Parathyroid adenoma (tissue), 2 donors: ENCODE results near the gene SORCS2.

Experiments used
- H2AFZ ChIP-seq: fragments of 300-600 bp; sonication (generic); one replicate; pipeline ENCODE4 v1.7.0; 2017; ENCODE audit warnings: antibody characterized with exemption, mild to moderate bottlenecking
- H3K27ac ChIP-seq: fragments of 300-600 bp; sonication (generic); one replicate; pipeline ENCODE4 v1.7.0; 2017
- H3K27me3 ChIP-seq: fragments of 300-600 bp; sonication (generic); one replicate; pipeline ENCODE4 v1.7.0; 2017; ENCODE audit warnings: low read length; ENCODE audit not compliant: control insufficient read depth, insufficient read depth
- H3K36me3 ChIP-seq: fragments of 300-600 bp; sonication (generic); one replicate; pipeline ENCODE4 v1.7.0; 2017; ENCODE audit warnings: low read length; ENCODE audit not compliant: control insufficient read depth, insufficient read depth
- H3K4me1 ChIP-seq: fragments of 300-600 bp; sonication (generic); one replicate; pipeline ENCODE4 v1.7.0; 2017; ENCODE audit warnings: control low read depth
- H3K4me2 ChIP-seq: fragments of 300-600 bp; sonication (generic); one replicate; pipeline ENCODE4 v1.7.0; 2017; ENCODE audit warnings: low read length
- H3K4me3 ChIP-seq: fragments of 300-600 bp; sonication (generic); one replicate; pipeline ENCODE4 v1.7.0; 2017; ENCODE audit warnings: low read depth, low read length
- H3K79me2 ChIP-seq: fragments of 300-600 bp; sonication (generic); one replicate; pipeline ENCODE4 v1.7.0; 2017; ENCODE audit warnings: control low read depth
- H3K9ac ChIP-seq: fragments of 300-600 bp; sonication (generic); one replicate; pipeline ENCODE4 v1.7.0; 2017; ENCODE audit warnings: mild to moderate bottlenecking
- H3K9me3 ChIP-seq: fragments of 300-600 bp; sonication (generic); one replicate; pipeline ENCODE4 v1.7.0; 2017; ENCODE audit warnings: low read length; ENCODE audit not compliant: control insufficient read depth
- TF ChIP-seq, protein P1 (sequence below): fragments of 300-600 bp; sonication (generic); IDR thresholded peaks from one replicate; pipeline ENCODE4 v1.7.0; 2017; ENCODE audit warnings: antibody characterized with exemption, mild to moderate bottlenecking
- donor health status: primary hyperparathyroidism.

Gene SORCS2

DNA sequence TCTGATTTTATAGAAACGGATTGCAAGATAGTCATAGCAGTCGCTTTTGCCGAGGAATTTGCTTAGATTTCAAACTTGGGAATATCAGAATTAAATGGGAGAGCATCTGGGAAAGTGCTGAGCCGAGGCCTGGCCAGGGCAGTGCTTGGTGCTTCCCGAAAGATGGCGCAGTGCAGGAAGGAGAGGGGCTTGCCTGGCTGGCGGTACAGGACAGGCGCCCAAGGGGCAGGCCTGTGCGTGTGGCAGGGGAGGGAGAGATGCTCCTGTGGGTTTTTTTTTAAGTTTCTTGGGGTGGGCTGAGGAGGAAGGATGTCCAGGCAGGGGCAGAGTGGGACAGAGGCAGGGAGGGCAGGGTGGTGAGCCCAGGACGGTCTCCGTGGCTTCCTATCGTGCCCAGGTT lies 506.2 kb downstream of the SORCS2 start:
- no peak overlapping the region for H3K4me3 ChIP-seq
- H3K27ac ChIP-seq: no peak overlapping the region
- H3K79me2 ChIP-seq: no peaks in the 10 kb centered on the region
- H3K9ac ChIP-seq: no peak overlapping the region
- no peaks in the 10 kb centered on the region for H3K4me1 ChIP-seq
- TF ChIP-seq, protein P1, sequence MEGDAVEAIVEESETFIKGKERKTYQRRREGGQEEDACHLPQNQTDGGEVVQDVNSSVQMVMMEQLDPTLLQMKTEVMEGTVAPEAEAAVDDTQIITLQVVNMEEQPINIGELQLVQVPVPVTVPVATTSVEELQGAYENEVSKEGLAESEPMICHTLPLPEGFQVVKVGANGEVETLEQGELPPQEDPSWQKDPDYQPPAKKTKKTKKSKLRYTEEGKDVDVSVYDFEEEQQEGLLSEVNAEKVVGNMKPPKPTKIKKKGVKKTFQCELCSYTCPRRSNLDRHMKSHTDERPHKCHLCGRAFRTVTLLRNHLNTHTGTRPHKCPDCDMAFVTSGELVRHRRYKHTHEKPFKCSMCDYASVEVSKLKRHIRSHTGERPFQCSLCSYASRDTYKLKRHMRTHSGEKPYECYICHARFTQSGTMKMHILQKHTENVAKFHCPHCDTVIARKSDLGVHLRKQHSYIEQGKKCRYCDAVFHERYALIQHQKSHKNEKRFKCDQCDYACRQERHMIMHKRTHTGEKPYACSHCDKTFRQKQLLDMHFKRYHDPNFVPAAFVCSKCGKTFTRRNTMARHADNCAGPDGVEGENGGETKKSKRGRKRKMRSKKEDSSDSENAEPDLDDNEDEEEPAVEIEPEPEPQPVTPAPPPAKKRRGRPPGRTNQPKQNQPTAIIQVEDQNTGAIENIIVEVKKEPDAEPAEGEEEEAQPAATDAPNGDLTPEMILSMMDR: no peak
- no peaks in the 10 kb centered on the region for H3K36me3 ChIP-seq
- H3K9me3 ChIP-seq: no peaks in the 10 kb centered on the region
- no peak overlapping the region for H3K4me2 ChIP-seq
- H3K27me3 ChIP-seq: no peaks in the 10 kb centered on the region
- H2AFZ ChIP-seq: no peak overlapping the region

DNA sequence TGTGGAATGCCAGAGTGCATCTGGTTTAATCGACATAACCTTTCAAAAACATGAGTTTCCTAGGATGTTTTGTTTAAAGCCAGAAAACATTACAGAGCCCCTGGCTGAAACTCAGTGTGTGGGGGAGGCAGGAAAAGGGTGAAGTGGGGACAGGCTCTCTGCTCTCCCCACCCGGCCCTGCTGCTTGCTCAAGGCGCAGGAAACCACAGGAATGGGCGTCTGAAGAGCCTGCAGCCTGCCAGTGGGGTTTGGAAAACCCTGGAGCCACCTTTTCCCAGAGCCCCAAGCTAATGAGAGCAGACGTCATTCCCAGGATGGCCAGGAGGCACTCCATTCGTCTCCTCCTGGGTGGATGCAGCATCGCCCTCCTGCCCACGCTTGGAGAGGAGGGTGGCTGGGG lies 506.7 kb downstream of the SORCS2 start:
- TF ChIP-seq, protein P1: no peak
- no peaks in the 10 kb centered on the region for H3K27me3 ChIP-seq
- H3K9ac ChIP-seq: no peak overlapping the region
- H2AFZ ChIP-seq: no peak overlapping the region
- no peaks in the 10 kb centered on the region for H3K4me1 ChIP-seq
- no peak overlapping the region for H3K4me3 ChIP-seq
- no peaks in the 10 kb centered on the region for H3K79me2 ChIP-seq
- H3K36me3 ChIP-seq: no peaks in the 10 kb centered on the region
- no peaks in the 10 kb centered on the region for H3K9me3 ChIP-seq
- no peak overlapping the region for H3K4me2 ChIP-seq
- no peak overlapping the region for H3K27ac ChIP-seq

DNA sequence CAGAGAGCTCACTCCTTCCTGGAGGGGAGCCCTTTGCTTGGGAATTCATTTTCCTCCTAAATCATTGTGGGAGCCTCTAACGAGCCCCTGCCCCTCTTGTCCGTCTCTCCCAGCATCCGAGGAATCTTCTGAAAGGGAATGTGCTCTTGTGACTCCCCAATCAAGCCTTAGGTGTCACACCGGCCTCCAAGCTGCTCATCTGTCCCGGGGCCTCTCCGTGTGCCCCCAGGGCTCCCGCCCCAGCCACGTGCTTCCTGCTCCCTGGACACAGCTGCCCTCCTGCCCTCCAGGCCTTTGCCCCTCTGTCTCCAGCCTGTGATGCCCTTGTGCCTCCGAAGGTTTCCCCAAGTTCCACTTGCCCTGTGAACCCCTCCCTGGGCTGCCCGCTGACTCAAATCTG lies 507.5 kb downstream of the SORCS2 start:
- Histone ChIP-seq H3K4me1 (no peaks in the 10 kb centered on the region), H3K36me3 (no peaks in the 10 kb centered on the region), H3K4me3 (no peak overlapping the region), H3K27me3 (no peaks in the 10 kb centered on the region), H2AFZ (no peak overlapping the region), H3K27ac (no peak overlapping the region), H3K9me3 (no peaks in the 10 kb centered on the region), H3K79me2 (no peaks in the 10 kb centered on the region), H3K4me2 (no peak overlapping the region), H3K9ac (no peak overlapping the region)
- TF ChIP-seq, protein P1: no peak

DNA sequence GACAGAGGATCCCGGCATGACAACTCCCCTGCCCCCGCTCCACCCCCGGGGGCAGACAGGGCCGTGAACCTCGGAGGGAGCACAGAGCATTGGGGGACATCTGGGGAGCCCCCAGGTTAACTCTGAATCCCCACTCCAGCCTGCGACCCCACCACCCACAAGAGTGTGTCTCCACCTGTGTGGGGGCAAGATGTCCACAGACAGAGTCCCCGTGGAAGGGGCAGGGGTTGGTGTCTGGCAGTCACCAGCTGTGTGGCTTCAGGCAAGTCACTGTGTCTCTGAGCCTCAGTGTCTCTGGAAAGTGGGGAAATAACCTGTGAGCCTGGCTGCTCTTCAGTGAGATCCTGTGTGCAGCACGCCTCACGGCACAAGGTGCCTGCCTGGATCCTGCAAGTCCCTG lies 508.3 kb downstream of the SORCS2 start:
- Histone ChIP-seq H3K79me2 (no peaks in the 10 kb centered on the region), H3K9ac (no peak overlapping the region), H3K4me3 (no peak overlapping the region), H3K9me3 (no peaks in the 10 kb centered on the region), H3K27me3 (no peaks in the 10 kb centered on the region), H3K4me1 (no peaks in the 10 kb centered on the region), H3K4me2 (no peak overlapping the region), H2AFZ (no peak overlapping the region), H3K27ac (no peak overlapping the region), H3K36me3 (no peaks in the 10 kb centered on the region)
- TF ChIP-seq, protein P1: no peak

DNA sequence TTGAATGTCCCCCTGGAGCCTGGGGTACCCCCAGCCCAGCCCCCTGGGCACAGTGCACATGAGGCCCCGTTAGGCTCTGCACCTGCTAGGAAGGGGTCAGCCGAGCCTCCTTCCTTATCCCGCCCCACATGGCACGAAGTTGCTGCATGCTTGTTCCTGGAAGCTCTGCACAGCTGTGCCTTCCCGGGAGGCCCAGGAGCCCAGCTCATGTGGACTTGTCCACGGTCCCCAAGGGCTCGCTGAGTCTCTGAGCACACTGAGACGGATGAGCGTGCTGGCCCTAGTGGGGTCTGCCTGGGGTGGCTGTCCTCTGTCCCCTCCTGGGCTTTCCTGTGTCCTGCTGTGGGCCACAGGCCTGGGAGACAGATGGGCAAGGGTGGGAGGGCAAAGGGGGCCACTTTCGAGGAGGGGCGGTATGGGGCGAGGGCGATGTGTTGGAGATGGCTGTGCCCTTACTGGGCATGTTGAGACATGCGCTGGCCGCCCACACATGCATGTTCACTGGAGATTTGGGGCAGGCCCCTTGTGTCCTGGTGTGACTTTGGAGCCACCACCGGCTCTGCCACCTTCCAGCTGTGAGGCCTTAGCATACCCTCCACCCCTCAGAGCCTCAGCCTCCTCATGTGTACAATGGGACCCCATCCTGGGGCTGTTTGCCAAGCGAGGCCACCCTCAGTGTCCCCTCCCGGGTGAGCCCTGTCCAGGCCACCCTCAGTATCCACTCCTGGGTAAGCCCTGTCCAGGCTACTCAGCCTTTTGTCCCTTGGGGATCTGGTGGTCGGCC lies 509.7 kb downstream of the SORCS2 start:
- H3K4me3 ChIP-seq: no peak overlapping the region
- no peaks in the 10 kb centered on the region for H3K36me3 ChIP-seq
- H3K27ac ChIP-seq: no peak overlapping the region
- TF ChIP-seq, protein P1: no peak
- H3K4me2 ChIP-seq: no peak overlapping the region
- H3K9ac ChIP-seq: no peak overlapping the region
- H3K27me3 ChIP-seq: no peaks in the 10 kb centered on the region
- no peaks in the 10 kb centered on the region for H3K79me2 ChIP-seq
- no peaks in the 10 kb centered on the region for H3K9me3 ChIP-seq
- no peak overlapping the region for H2AFZ ChIP-seq
- no peaks in the 10 kb centered on the region for H3K4me1 ChIP-seq
